Body of pancreas (tissue), 4 donors: ENCODE measurements around the gene SPACA5.
"Not testable (repeated sequence)": the region's sequence is repeated elsewhere in the genome, so short reads cannot be mapped to it uniquely, and the experiment has no call there.

ENCODE experiments used
- CTCF ChIP-seq, 7 experiments: fragments of 450-650 bp in 4 of 7; fragments of 200-600 bp in 3 of 7; sonication (generic) in 3 of 7; IDR thresholded peaks; one replicate each; pipeline ENCODE4 v1.5.1; 2016 to 2019; ENCODE audit warnings: antibody characterized with exemption in 7 of 7
- POLR2A ChIP-seq, 3 donors: fragments of 450-650 bp; IDR thresholded peaks; one replicate each; pipeline ENCODE4 v1.6.1; 2016; ENCODE audit warnings: antibody characterized with exemption in 3 of 3, mild to moderate bottlenecking in 2 of 3

DNA sequence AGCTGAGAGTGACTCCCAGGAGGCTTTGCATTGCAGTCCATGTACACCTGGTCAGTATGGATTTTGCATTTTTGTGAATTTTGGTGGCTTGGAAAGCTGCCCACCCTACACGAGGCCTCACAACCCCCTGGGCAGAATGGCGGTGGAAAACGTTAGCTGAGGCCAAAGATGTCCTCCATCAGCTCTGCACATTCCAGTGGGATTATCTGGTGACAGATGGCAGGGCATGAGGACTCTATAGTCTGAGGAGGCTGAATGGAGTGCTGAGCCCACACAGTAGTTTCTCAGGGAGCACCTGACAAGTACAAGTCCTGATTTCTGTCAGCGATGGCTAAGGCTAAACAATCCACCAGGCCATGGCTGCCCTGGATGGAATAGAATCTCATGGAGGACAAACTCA lies 20.8 kb downstream of the SPACA5 start:
- not testable (repeated sequence) for TF ChIP-seq CTCF, POLR2A (IDR thresholded peaks at IDR 0.05)
